Measurements from ENCODE around the gene PKM. TPM values are rescaled to one million over a fixed set of nuclear protein-coding genes. Genes with fewer than 3 reads are reported as not detected.
A peak's percentile ranks its signal among the peaks of the same experiment; 100 is the strongest.

PKM gene
- total and polyA plus RNA-seq, 5 donors from 2014 or later, result 332 to 510 (median 383) TPM

- H3K4me1 Mint-ChIP-seq, result peaks cover 15 to 48% (median 34%) of the 10 kb centered on the region in 4 donors
- H3K27me3 Mint-ChIP-seq, result peaks cover 8% of the 10 kb centered on the region
- no peak overlapping the region for H3K27ac ChIP-seq (ENCODE audit: insufficient read depth, low read length, poor library complexity, severe bottlenecking)
- no peaks in the 10 kb centered on the region for H3K9me3 Mint-ChIP-seq
- peak overlapping the region in 1 of 4 donors; percentile 87 for H3K4me3 Mint-ChIP-seq
- no peak for DNase-seq
- no peaks in the 10 kb centered on the region for H3K27me3 ChIP-seq (ENCODE audit: control insufficient read depth, insufficient read depth, low read length)
- H3K4me3 ChIP-seq (ENCODE audit: low read depth, low read length), result no peak overlapping the region
- no peaks in the 10 kb centered on the region for H3K36me3 ChIP-seq (ENCODE audit: control insufficient read depth, insufficient read depth, low read length)
- H3K36me3 Mint-ChIP-seq, result no peaks in the 10 kb centered on the region
- peaks cover 38% of the 10 kb centered on the region for H3K4me1 ChIP-seq (ENCODE audit: control insufficient read depth, insufficient read depth, low read length, poor library complexity, severe bottlenecking)
- no peak for ATAC-seq (ENCODE audit: low read depth in 2 of 2)
- no peaks in the 10 kb centered on the region for H3K9me3 ChIP-seq (ENCODE audit: control insufficient read depth in 2 of 2, low read length in 2 of 2)
- H3K27ac Mint-ChIP-seq, result no peak overlapping the region
These were observed 2.8 kb upstream of the PKM start for GRCh38 chr15:72233769-72234168.

- Mint-ChIP-seq H3K36me3 (no peaks in the 10 kb centered on the region), H3K4me3 (peak overlapping the region; percentile 94 to 100 (median 99)), H3K9me3 (no peaks in the 10 kb centered on the region), H3K27me3 (peaks cover 8% of the 10 kb centered on the region), H3K27ac (peak overlapping the region; percentile 96), H3K4me1 (peaks cover 16 to 57% (median 39%) of the 10 kb centered on the region in 4 donors)
- H3K4me3 ChIP-seq (ENCODE audit: low read depth, low read length), result peak overlapping the region; percentile 79
- ATAC-seq (ENCODE audit: low read depth in 2 of 2) (peak; percentile 32 to 39), DNase-seq (peak; percentile 44 to 84 (median 62))
- H3K9me3 ChIP-seq (ENCODE audit: control insufficient read depth in 2 of 2, low read length in 2 of 2), result no peaks in the 10 kb centered on the region
- peaks cover 48% of the 10 kb centered on the region for H3K4me1 ChIP-seq (ENCODE audit: control insufficient read depth, insufficient read depth, low read length, poor library complexity, severe bottlenecking)
- H3K36me3 ChIP-seq (ENCODE audit: control insufficient read depth, insufficient read depth, low read length), result no peaks in the 10 kb centered on the region
- peak overlapping the region; percentile 95 for H3K27ac ChIP-seq (ENCODE audit: insufficient read depth, low read length, poor library complexity, severe bottlenecking)
- no peaks in the 10 kb centered on the region for H3K27me3 ChIP-seq (ENCODE audit: control insufficient read depth, insufficient read depth, low read length)
These were observed 966 bp upstream of the PKM start for GRCh38 chr15:72231833-72232478.

GRCh38 chr15:72230197-72231065, 559 bp downstream of the PKM start:
- Mint-ChIP-seq H3K4me1 (peaks cover 22 to 63% (median 46%) of the 10 kb centered on the region in 4 donors), H3K9me3 (peaks cover 0 to 1% (median 0%) of the 10 kb centered on the region in 7 donors), H3K27me3 (peaks cover 8% of the 10 kb centered on the region), H3K4me3 (peak overlapping the region; percentile 94 to 100 (median 99)), H3K36me3 (no peaks in the 10 kb centered on the region), H3K27ac (peak overlapping the region; percentile 95 to 99 (median 99))
- peak overlapping the region; percentile 95 for H3K27ac ChIP-seq (ENCODE audit: insufficient read depth, low read length, poor library complexity, severe bottlenecking)
- peak overlapping the region; percentile 82 for H3K4me3 ChIP-seq (ENCODE audit: low read depth, low read length)
- ATAC-seq (ENCODE audit: low read depth in 2 of 2), result no peak
- H3K36me3 ChIP-seq (ENCODE audit: control insufficient read depth, insufficient read depth, low read length), result no peaks in the 10 kb centered on the region
- H3K27me3 ChIP-seq (ENCODE audit: control insufficient read depth, insufficient read depth, low read length), result no peaks in the 10 kb centered on the region
- H3K4me1 ChIP-seq (ENCODE audit: control insufficient read depth, insufficient read depth, low read length, poor library complexity, severe bottlenecking), result peaks cover 58% of the 10 kb centered on the region
- DNase-seq, result peak; percentile 41 to 75 (median 71)
- H3K9me3 ChIP-seq (ENCODE audit: control insufficient read depth in 2 of 2, low read length in 2 of 2), result no peaks in the 10 kb centered on the region

GRCh38 chr15:72229947-72230196, 1.1 kb downstream of the PKM start:
- Histone ChIP-seq H3K4me1 (ENCODE audit: control insufficient read depth, insufficient read depth, low read length, poor library complexity, severe bottlenecking) (peaks cover 61% of the 10 kb centered on the region), H3K9me3 (ENCODE audit: control insufficient read depth in 2 of 2, low read length in 2 of 2) (no peaks in the 10 kb centered on the region), H3K27me3 (ENCODE audit: control insufficient read depth, insufficient read depth, low read length) (no peaks in the 10 kb centered on the region), H3K27ac (ENCODE audit: insufficient read depth, low read length, poor library complexity, severe bottlenecking) (peak overlapping the region; percentile 95), H3K4me3 (ENCODE audit: low read depth, low read length) (peak overlapping the region; percentile 87), H3K36me3 (ENCODE audit: control insufficient read depth, insufficient read depth, low read length) (no peaks in the 10 kb centered on the region)
- peaks cover 8% of the 10 kb centered on the region for H3K27me3 Mint-ChIP-seq
- no peak for ATAC-seq (ENCODE audit: low read depth in 2 of 2)
- H3K36me3 Mint-ChIP-seq, result no peaks in the 10 kb centered on the region
- peak overlapping the region; percentile 98 to 100 (median 100) for H3K4me3 Mint-ChIP-seq
- peaks cover 0 to 1% (median 0%) of the 10 kb centered on the region in 7 donors for H3K9me3 Mint-ChIP-seq
- peaks cover 24 to 65% (median 48%) of the 10 kb centered on the region in 4 donors for H3K4me1 Mint-ChIP-seq
- DNase-seq, result no peak
- H3K27ac Mint-ChIP-seq, result peak overlapping the region; percentile 97

GRCh38 chr15:72229076-72229946, 1.7 kb downstream of the PKM start:
- Histone ChIP-seq H3K4me1 (ENCODE audit: control insufficient read depth, insufficient read depth, low read length, poor library complexity, severe bottlenecking) (peaks cover 61% of the 10 kb centered on the region), H3K9me3 (ENCODE audit: control insufficient read depth in 2 of 2, low read length in 2 of 2) (no peaks in the 10 kb centered on the region), H3K27me3 (ENCODE audit: control insufficient read depth, insufficient read depth, low read length) (no peaks in the 10 kb centered on the region), H3K27ac (ENCODE audit: insufficient read depth, low read length, poor library complexity, severe bottlenecking) (peak overlapping the region; percentile 95), H3K4me3 (ENCODE audit: low read depth, low read length) (peak overlapping the region; percentile 87), H3K36me3 (ENCODE audit: control insufficient read depth, insufficient read depth, low read length) (no peaks in the 10 kb centered on the region)
- peaks cover 24 to 67% (median 47%) of the 10 kb centered on the region in 4 donors for H3K4me1 Mint-ChIP-seq
- peaks cover 8% of the 10 kb centered on the region for H3K27me3 Mint-ChIP-seq
- peak overlapping the region; percentile 98 to 100 (median 100) for H3K4me3 Mint-ChIP-seq
- peak overlapping the region; percentile 97 for H3K27ac Mint-ChIP-seq
- H3K9me3 Mint-ChIP-seq, result peaks cover 0 to 1% (median 0%) of the 10 kb centered on the region in 7 donors
- ATAC-seq (ENCODE audit: low read depth in 2 of 2) (no peak), DNase-seq (peak; percentile 28 to 62 (median 35))
- H3K36me3 Mint-ChIP-seq, result no peaks in the 10 kb centered on the region

GRCh38 chr15:72227720-72228119, 3.3 kb downstream of the PKM start:
- no peaks in the 10 kb centered on the region for H3K36me3 ChIP-seq (ENCODE audit: control insufficient read depth, insufficient read depth, low read length)
- H3K4me1 Mint-ChIP-seq, result peaks cover 30 to 76% (median 60%) of the 10 kb centered on the region in 4 donors
- no peaks in the 10 kb centered on the region for H3K9me3 ChIP-seq (ENCODE audit: control insufficient read depth in 2 of 2, low read length in 2 of 2)
- DNase-seq (peak in 1 of 3 donors; percentile 44), ATAC-seq (ENCODE audit: low read depth in 2 of 2) (no peak)
- H3K4me3 ChIP-seq (ENCODE audit: low read depth, low read length), result peak overlapping the region; percentile 87
- H3K4me1 ChIP-seq (ENCODE audit: control insufficient read depth, insufficient read depth, low read length, poor library complexity, severe bottlenecking), result peaks cover 75% of the 10 kb centered on the region
- H3K36me3 Mint-ChIP-seq, result peaks cover 4% of the 10 kb centered on the region
- peak overlapping the region; percentile 90 to 97 (median 97) for H3K27ac Mint-ChIP-seq
- peaks cover 0 to 1% (median 0%) of the 10 kb centered on the region in 7 donors for H3K9me3 Mint-ChIP-seq
- H3K27me3 Mint-ChIP-seq, result peaks cover 8% of the 10 kb centered on the region
- peak overlapping the region; percentile 98 to 100 (median 100) for H3K4me3 Mint-ChIP-seq
- H3K27ac ChIP-seq (ENCODE audit: insufficient read depth, low read length, poor library complexity, severe bottlenecking), result peak overlapping the region; percentile 95
- H3K27me3 ChIP-seq (ENCODE audit: control insufficient read depth, insufficient read depth, low read length), result no peaks in the 10 kb centered on the region

- Mint-ChIP-seq H3K4me3 (peak overlapping the region; percentile 98 to 100 (median 100)), H3K4me1 (peaks cover 25 to 76% (median 62%) of the 10 kb centered on the region in 4 donors), H3K9me3 (peaks cover 0 to 1% (median 0%) of the 10 kb centered on the region in 7 donors), H3K36me3 (peaks cover 8% of the 10 kb centered on the region), H3K27me3 (peaks cover 8% of the 10 kb centered on the region), H3K27ac (peak overlapping the region; percentile 95 to 97 (median 97))
- H3K4me3 ChIP-seq (ENCODE audit: low read depth, low read length), result peak overlapping the region; percentile 87
- no peaks in the 10 kb centered on the region for H3K9me3 ChIP-seq (ENCODE audit: control insufficient read depth in 2 of 2, low read length in 2 of 2)
- DNase-seq (peak in 2 of 3 donors; percentile 11 to 69), ATAC-seq (ENCODE audit: low read depth in 2 of 2) (peak; percentile 10 to 12)
- no peaks in the 10 kb centered on the region for H3K27me3 ChIP-seq (ENCODE audit: control insufficient read depth, insufficient read depth, low read length)
- H3K36me3 ChIP-seq (ENCODE audit: control insufficient read depth, insufficient read depth, low read length), result peaks cover 4% of the 10 kb centered on the region
- peak overlapping the region; percentile 95 for H3K27ac ChIP-seq (ENCODE audit: insufficient read depth, low read length, poor library complexity, severe bottlenecking)
- peaks cover 76% of the 10 kb centered on the region for H3K4me1 ChIP-seq (ENCODE audit: control insufficient read depth, insufficient read depth, low read length, poor library complexity, severe bottlenecking)
These were observed 3.8 kb downstream of the PKM start for GRCh38 chr15:72227192-72227586.

All from CD4-positive, CD25-positive, alpha-beta regulatory T cell (primary cell).